HG02678 (cell line): ENCODE measurements around the gene LSM6.

ENCODE experiments used
- ATAC-seq: cut with Tn5 transposase; IDR thresholded peaks from one replicate; pipeline ENCODE4 v1.9.1; 2021; ENCODE audit warnings: mild to moderate bottlenecking, moderate library complexity; ENCODE audit not compliant: unreplicated experiment

Gene LSM6

GRCh38 chr4:146183209-146183608, 7.7 kb downstream of the LSM6 start:
- no peak for ATAC-seq

GRCh38 chr4:146186041-146186440, 10.5 kb downstream of the LSM6 start:
- no peak for ATAC-seq

GRCh38 chr4:146186596-146186995, 11.1 kb downstream of the LSM6 start:
- no peak for ATAC-seq

DNA sequence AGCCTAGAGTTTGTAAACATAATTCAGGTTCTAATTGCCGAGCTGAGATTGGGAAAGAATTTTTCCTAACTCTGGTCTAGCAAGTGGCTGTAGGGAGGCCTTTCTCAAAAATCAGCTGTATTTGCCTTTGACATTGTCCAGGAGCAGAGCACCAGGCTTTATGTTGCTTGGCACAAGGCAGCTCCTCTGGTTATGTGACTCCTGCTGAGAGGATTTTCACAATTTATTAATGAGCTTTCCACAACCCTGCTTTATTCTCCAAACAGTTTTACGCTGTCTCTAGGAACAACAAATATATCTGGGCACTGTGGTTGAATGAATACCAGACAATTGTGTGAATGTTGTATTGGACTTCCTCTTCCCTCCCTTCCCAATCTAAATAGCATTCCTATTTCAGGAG, 14.9 kb downstream of the LSM6 start:
- ATAC-seq: no peak

GRCh38 chr4:146191766-146192458, 16.4 kb downstream of the LSM6 start:
- no peak for ATAC-seq

DNA sequence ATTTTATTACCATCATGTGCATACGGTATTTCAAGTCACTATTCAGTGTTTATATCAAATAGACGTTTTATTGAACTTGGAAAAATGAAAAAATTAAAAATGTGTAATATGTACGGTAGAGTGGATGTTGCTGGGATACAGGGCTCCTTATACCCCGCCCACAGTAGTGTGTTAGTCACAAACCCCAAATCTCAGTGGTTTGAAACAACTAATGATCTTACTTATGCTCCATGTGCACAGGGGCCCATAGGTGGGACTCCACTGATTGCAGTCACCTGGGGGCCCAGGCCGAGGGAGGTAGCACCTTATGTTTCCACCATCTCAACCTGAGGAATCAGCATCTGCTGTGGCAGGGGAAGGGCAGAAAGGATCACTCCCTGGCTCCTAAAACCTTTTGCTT, 18.1 kb downstream of the LSM6 start:
- ATAC-seq: no peak

DNA sequence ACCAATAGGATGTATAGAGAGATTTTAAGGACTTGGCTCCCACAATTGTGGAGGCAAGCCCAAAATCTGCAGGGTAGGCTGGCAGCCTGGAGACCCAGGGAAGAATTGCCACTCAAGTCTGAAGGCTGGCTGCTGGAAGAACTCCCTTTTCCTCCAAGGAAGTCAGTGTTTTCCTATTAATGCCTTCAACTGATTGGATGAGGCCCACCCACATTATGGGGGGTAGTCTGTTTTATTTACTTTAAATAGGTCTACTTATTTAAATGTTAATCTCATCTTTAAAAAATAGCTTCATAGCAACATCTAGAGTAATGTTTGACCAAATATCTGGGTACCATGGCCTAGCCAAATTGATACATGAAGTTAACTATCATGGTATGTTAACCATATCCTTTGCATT, 18.7 kb downstream of the LSM6 start:
- no peak for ATAC-seq

DNA sequence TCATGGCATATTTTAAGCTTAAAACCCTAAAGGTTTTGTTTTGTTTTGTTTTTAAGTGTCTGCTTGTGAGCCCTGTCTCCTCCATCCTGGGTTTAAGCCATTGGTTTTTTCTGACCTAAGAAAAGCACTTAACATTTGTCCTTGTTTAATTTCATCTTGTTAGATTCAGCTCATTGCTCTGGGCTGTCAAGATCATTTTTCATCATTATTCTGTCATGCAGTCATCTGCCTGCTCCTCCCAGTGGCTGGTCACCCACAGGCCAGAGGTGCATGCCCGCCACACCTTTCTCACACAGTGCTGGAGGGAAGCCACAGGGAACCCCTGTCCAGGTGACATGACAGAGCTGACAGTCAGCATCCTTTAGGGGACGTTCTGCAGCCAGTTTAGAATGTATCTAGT, 27.1 kb downstream of the LSM6 start:
- no peak for ATAC-seq

- no peak for ATAC-seq
Measured at GRCh38 chr4:146207410-146207809, 31.9 kb downstream of the LSM6 start.

GRCh38 chr4:146210890-146211289, 35.4 kb downstream of the LSM6 start:
- ATAC-seq: no peak

DNA sequence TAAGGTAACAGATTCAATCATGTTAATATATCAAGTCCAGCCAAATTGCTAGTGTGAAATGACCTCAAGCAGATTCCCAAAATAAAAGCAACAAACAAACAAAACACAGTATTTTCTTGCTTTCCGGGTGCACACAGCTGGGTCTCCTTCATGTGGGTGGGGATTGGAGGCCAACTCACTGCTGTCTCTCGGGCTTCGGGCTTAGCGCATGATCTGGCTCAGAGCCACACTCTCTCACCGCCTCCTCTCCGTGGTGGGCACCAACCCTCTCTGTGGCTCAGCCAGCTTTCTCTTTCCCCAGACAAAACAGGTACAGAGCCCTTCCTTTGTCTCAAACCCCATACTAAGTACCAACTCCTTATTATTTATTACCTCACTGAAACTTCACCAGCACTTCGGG, 35.9 kb downstream of the LSM6 start:
- no peak for ATAC-seq

GRCh38 chr4:146212781-146213180, 37.3 kb downstream of the LSM6 start:
- ATAC-seq: no peak

DNA sequence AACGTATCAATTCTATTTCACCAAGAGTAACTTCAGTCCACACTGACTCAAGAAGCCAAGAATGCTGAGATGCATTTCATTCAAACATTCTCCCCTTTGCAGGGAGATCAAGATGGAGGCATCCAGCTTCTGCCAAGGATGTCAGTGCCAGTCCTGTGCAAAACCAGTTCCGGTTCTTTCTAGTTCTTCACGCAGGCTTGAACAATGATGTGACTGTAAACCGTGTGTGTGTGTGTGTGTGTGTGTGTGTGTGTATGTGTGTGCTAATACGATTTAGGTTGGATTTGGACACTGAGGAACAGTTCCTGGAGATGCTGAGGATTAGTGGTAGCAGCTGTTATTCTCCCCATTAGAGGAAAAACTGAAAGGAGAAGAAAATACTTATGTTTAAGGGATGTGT, 38.7 kb downstream of the LSM6 start, which contains the start of gene REELD1:
TSS of gene REELD1 (plus strand) at position 301 of the 400 bp plus-strand sequence. CDS start 2,415 bp downstream, outside the sequence.
- ATAC-seq: no peak

DNA sequence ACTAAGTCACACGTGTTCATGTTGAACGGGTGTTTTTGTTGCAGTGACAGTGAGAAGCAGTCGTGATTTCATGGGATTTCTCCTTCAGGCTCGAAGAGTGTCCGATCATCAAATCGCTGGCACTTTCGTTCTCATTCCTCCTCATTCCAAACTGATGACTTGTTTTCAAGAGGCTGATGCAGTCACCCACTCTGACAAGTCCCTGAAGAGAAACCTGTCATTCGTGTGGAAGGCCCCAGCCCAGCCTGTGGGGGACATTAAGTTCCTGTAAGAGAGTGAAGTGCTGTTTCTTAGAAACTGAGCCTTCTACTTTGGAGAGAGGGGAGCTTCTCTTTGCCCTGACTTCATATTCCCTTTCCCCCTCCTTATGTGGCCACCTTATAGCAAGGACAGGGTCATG, 46.8 kb downstream of the LSM6 start:
- ATAC-seq: no peak

GRCh38 chr4:146224326-146224966, 48.9 kb downstream of the LSM6 start:
- ATAC-seq: no peak

- no peak for ATAC-seq
Measured at GRCh38 chr4:146229406-146229805, 53.9 kb downstream of the LSM6 start.

- no peak for ATAC-seq
Measured at GRCh38 chr4:146232131-146232722, 56.7 kb downstream of the LSM6 start.

DNA sequence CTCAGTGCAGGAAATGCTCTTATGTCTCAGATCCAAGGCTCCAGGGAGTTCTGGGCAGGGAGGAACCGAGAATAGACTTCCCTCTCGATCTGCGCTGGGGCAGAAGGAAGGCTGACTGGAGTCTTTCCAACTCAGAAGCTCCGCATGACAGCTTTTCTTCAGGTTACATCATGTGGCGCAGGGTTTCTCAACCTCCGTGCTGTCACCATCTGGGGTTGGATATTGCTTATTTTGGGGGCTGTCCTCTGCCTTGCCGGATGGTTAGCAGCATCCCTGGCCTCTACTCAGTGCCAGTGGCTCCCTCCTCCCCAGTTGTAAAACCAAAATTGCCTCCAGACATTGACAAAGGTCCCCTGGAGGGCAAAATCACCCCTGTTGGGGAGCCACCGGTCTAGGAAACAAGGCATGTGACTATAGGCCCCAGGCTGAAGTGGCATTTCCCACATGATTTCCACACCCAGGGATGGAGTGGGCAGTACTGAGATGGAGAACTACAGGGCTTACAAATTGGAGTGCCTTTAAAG, 60.2 kb downstream of the LSM6 start:
- no peak for ATAC-seq

DNA sequence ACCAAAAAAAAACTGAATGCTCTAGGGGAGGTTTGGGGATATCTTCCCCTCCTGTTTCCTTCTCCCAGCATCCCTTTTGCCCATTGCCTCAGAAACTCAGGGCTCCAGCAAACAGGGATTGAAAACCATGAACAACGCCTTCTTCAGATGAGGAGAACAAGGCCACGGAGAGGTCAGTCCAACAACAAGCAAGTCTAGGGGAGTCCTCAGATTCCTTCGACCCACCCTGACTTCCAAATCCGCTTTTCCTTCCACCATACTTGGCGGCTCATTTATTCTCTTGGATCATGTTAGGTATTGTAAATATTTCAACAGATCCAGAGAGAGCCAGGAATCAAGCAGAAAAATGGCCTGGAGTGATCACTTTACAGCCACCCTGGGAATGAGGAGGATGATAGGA, 60.7 kb downstream of the LSM6 start:
- ATAC-seq: no peak

GRCh38 chr4:146237092-146237491, 61.6 kb downstream of the LSM6 start:
- no peak for ATAC-seq

DNA sequence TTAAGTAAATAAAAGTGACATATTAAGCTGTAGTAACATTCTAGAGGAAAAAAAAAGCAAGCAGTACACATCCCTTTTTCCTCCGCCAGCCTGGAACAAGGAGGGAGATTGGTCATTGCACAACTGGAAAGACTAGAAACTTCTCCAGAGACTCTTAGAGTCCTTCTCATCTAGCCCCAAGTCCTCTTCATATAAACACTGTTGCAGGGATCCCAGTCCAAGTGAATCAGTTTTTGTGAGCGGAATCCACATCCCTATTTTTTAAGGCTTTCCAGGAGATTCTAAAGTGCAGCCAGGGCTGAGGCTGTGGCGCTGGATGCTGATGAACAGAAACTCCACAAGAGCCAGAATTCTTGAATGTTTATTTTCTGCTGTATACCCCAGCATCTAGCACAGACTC, 62.6 kb downstream of the LSM6 start:
- no peak for ATAC-seq
